Measurements from ENCODE around the gene NF2.

NF2 gene

DNA sequence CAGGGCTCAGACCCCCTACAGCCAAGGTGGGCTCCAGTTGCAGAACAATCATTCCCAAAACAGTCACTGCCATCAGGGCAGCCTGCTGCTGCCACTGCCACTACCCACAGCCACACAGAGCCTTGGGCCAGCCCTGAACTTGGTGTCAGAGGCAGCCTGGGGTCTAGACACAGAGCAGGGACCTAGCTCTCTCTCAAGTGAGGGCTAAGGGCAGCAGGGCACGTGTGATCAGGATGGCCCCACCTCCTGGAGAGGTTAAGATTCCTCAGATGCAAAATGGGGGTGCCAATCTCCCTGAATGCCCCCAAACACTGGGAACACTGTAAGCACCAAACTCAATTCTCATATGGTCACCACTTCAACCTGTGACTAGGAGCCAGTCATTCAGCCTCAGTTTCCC is 132.0 kb downstream of the NF2 start:
- in situ Hi-C loops (cut with MboI; ENCODE audit: low sequenced_read_pairs) = no loop called here

DNA sequence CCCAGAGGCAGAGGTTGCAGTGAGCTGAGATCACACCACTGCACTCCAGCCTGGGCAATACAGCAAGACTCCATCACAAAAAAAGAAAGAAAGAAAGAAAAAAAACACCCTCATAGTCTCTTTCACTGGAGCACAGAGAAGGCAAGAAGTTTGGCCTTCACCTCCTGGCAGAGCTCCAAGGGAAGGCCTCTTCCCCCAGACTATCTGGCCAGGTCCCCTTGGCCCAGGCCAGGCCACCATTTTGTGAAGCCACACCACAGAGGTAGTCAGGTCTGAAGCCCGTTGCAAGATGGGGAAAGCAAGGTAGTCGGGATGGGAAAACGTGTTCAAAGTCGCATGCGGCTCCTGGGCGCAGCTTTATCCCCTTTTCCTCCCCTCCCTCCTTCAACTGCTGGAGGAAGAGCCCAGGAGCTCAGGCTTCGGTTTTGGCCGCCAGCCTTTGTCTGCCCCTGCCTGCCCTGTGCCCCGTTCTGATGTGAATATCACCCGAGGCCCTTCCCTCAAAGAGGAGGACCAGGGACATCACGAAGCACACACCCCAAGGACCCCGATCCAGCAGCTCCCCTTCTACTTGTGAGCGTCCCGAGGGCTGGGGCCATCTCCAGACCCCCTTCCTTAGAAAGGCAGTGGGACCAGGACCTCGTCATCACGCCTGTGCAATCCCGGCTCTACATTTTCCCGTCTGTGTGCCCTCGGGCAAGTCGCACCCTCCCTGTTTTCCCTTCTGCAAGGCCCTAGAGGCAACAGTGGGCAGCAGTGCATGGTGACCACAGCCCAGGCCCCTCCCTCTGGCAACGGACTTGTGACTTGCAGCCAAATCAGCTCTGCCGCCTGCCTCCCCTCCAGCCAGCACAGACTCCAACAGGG is 134.1 kb downstream of the NF2 start:
- in situ Hi-C loops (cut with MboI; ENCODE audit: low sequenced_read_pairs) = no loop called here

DNA sequence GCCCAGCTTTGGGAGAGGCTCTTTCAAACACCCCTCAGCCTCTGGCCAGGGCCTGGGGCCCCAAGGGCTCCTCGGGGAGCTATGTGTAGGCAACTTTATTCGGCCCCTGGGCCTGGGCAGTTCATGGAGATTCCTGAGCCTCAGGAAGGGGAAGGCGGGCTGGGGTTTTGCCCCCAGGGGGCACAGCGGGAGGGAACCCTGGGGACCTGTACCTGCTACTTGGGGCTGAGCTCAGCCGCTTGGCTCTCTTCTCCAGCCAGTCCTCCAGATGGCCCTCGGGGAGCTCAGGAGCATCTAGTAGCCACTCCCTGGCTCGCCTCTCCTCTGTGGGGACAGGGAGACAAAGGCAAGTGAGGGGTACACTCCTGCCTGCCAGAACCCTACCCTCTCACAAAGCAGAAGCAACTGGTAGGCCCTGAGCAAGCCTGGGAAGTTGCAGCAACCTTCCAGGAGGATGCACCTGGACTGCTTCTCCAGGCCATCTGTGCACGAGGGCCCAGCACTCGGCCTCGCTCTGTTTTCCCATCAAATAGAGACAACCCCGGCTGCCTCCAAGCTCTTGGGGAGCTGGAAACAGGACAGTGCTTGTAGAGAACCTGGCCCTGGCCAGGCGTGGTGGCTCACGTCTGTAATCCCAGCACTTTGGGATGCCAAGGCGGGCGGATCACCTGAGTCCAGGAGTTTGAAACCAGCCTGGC is 134.8 kb downstream of the NF2 start:
- in situ Hi-C loops (cut with MboI; ENCODE audit: low sequenced_read_pairs) = no loop called here

DNA sequence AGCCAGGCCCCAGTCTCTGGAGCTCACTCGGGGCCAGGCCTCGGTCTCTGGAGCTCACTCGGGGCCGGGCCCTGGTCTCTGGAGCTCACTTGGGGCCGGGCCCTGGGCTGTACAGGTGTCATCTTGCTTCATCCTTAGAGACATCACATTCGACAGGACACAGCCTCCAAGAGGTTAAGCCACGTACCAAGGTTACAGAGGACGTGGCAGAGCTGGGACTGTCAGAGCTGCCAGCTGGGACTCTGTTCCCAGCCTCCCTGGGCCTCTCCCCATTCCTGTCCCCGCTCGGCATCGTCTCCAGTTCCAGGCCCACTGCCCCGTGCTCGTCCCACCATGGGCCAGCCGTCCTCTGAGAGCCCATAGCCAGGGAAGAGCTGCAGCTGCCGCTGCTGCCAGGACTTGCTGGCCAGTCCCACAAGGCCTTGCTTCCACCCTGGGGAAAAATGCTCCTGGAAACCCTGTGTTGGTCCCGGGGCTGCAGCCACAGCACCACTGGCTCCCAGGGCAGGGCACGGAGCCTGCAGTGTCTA is 136.0 kb downstream of the NF2 start:
- in situ Hi-C loops (cut with MboI; ENCODE audit: low sequenced_read_pairs) = no loop called here

DNA sequence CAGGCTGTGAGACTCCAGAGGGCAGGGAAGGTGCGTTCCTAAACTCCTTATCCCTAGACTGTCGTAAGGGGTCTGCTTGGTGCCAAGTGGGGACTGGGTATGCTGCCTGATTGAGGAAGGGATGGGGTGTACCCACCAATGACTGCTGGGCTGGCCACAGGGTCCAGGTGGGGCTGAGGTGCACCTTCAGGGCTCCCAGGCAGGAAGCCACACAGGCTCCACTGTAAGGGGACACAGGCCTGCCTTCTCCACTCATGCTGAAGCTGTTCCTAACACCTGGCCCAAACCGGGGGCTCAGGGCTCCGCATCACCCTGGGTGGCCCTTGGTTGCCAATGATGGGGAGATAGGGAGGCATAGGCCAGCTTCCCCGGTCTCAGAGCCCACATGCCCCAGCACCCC is 136.8 kb downstream of the NF2 start:
- in situ Hi-C loops (cut with MboI; ENCODE audit: low sequenced_read_pairs) = no loop called here

DNA sequence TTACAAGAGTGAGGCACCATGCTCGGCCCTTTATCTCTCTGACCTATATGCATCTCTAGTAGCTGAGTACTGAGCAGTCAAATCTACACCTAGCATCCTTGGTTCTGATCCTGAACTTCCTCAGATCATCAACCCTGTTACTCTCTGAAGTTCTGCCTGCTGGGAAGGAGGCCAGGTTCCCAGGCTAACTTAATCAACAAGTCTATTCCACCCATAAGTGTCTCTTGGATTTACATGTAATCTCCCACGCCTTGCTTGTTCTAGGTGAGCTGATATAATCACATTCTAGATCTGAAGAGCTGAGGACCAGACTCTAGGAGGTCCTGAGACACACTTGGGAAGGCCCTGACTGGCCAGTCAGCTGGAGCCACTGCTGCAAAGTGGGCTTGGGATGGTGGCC is 138.5 kb downstream of the NF2 start:
- in situ Hi-C loops (cut with MboI; ENCODE audit: low sequenced_read_pairs) = no loop called here

DNA sequence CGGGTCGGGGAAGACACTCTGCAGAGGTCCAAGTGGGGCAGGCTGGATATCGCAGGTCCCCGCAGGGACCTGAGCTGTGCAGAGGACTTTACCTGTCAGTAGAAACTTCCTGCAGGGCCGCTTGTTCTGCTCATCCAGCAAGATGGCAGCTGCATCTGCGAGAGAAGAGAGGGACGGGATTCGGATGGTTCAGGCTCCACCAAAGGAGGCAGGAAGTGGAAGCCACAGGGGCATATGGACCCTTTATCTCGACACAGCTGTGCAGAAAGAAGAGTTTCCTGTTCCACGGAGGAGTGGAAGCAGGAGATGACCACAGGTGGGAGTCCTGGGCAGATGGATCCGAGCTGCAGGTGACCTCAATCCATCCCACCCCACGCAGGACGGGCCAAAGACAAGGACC is 138.9 kb downstream of the NF2 start:
- in situ Hi-C loops (cut with MboI; ENCODE audit: low sequenced_read_pairs) = no loop called here

DNA sequence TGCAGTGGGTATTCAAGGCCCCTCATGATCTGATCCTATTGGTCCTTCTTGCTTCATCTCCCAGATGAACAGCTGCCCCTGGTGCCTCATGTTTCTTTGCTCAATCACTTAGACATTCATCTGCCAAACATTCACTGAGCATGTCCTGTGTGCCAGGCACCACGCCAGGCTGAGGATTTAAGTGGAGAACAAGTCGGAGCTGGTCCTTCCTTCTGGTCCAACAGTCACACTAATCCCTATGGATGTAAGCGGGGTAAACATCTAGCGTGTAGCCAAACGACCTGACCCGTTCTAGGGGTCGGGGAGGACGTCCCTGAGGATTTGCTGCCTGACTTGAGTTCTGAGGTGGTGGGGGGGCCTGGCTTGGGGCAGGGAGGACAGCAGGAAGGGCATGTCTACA is 141.5 kb downstream of the NF2 start:
- in situ Hi-C loops (cut with MboI; ENCODE audit: low sequenced_read_pairs) = no loop called here

DNA sequence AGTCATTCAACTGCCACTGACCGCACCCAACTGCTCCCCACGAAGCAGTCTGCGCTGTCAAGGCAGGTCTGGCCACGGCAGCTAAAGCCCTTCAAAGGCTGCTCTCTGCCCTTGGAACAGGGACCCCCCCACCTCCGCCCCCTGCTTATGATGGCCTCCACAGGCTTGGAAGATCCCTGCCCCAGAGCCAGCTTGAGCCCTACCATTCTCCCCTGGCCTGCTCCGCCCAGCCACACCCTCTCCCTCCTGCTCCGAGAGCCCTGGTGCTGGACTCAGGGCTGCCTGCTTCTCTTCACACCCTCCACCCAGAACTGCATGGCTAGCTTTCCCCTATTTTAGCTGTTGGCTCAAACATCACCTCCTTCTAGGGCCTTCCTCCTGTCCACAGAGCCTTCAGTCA is 144.4 kb downstream of the NF2 start:
- in situ Hi-C loops (cut with MboI; ENCODE audit: low sequenced_read_pairs) = no loop called here
